SHP77 (cell line): Measurements from ENCODE around the gene SULT1C4.
"Not testable (repeated sequence)": the region's sequence is repeated elsewhere in the genome, so short reads cannot be mapped to it uniquely, and the experiment has no call there.

Experiments used
- DNase-seq, 2 experiments: peaks; one replicate each; lab custom pipeline; 2025; lab: John Stamatoyannopoulos, UW

Gene SULT1C4

GRCh38 chr2:108413711-108414095, 35.9 kb downstream of the SULT1C4 start:
- DNase-seq = no peak

GRCh38 chr2:108414256-108414876, 36.6 kb downstream of the SULT1C4 start:
- no peak for DNase-seq

- DNase-seq = no peak
These were observed 37.2 kb downstream of the SULT1C4 start for GRCh38 chr2:108414945-108415344.

GRCh38 chr2:108417254-108417653, 39.5 kb downstream of the SULT1C4 start:
- no peak for DNase-seq

GRCh38 chr2:108418416-108418815, 40.7 kb downstream of the SULT1C4 start:
- no peak for DNase-seq

GRCh38 chr2:108423067-108423466, 45.3 kb downstream of the SULT1C4 start:
- no peak for DNase-seq

- no peak for DNase-seq
These were observed 45.9 kb downstream of the SULT1C4 start for GRCh38 chr2:108423502-108424251.

GRCh38 chr2:108428286-108429009, 50.7 kb downstream of the SULT1C4 start:
- no peak for DNase-seq

- not testable (repeated sequence) for DNase-seq
These were observed 57.8 kb downstream of the SULT1C4 start for GRCh38 chr2:108435578-108435977.

GRCh38 chr2:108436976-108437375, 59.2 kb downstream of the SULT1C4 start:
- DNase-seq = no peak
